AG04449 (cell line): ENCODE data around the gene PRPS2.

Source experiments
- CTCF ChIA-PET: fragments of 350-600 bp; formaldehyde crosslinking; extraction: SDS; loops from one replicate; lab custom pipeline; 2021; ENCODE audit warnings: antibody characterized with exemption; lab: Yijun Ruan, JAX
- POLR2A ChIA-PET: fragments of 400-600, 350-600 bp; formaldehyde crosslinking; extraction: SDS; loops from one replicate; lab custom pipeline; 2020; ENCODE audit warnings: antibody characterized with exemption, inconsistent platforms; lab: Yijun Ruan, JAX
- DNase-seq: peaks from one replicate; pipeline ENCODE4 v3.0.0-alpha.2; 2010; ENCODE audit warnings: low read depth, low spot score
- H3K4me3 ChIP-seq: 2 replicates; pipeline ENCODE4 v1.5.1; 2011; ENCODE audit warnings: low read depth, mild to moderate bottlenecking, control low read depth, low read length
- TF ChIP-seq, protein P1 (sequence below): IDR thresholded peaks from one replicate; pipeline ENCODE4 v1.5.1; 2011; ENCODE audit warnings: mild to moderate bottlenecking, moderate library complexity, low read length, control low read depth, inconsistent platforms; ENCODE audit not compliant: insufficient read depth; ENCODE audit errors: missing control alignments

Gene PRPS2

DNA sequence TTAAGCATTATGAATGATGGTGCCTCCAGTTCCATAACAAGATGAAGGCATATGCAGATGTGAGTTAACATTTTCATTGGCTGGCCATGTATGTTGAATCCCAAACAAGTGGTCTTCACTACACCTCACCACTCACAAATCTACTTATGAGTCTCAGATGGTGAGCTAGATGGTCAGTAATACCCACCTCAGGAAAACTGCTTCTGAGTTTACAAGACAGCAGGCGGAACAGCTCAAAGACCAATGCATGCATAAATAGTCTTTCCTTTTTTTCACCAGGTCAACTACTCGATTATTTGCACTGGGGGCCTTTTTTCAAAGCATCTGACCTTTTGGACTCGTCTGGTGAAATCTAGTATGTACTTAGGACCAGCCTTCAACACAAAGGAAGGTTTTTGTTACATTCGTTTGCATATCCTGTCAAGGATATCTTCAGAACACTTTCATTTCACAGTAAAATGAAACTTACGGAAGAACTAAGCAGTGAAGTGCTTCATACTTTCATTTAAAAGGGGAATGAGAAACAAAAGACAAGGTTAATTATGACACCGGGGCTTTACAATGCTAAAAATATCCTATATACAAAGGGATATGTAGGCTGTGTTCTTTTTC is 52.6 kb downstream of the PRPS2 start:
- DNase-seq: no peak
- POLR2A ChIA-PET: no interaction called here
- no peak overlapping the region for H3K4me3 ChIP-seq
- CTCF ChIA-PET: no interaction called here
- TF ChIP-seq, protein P1, sequence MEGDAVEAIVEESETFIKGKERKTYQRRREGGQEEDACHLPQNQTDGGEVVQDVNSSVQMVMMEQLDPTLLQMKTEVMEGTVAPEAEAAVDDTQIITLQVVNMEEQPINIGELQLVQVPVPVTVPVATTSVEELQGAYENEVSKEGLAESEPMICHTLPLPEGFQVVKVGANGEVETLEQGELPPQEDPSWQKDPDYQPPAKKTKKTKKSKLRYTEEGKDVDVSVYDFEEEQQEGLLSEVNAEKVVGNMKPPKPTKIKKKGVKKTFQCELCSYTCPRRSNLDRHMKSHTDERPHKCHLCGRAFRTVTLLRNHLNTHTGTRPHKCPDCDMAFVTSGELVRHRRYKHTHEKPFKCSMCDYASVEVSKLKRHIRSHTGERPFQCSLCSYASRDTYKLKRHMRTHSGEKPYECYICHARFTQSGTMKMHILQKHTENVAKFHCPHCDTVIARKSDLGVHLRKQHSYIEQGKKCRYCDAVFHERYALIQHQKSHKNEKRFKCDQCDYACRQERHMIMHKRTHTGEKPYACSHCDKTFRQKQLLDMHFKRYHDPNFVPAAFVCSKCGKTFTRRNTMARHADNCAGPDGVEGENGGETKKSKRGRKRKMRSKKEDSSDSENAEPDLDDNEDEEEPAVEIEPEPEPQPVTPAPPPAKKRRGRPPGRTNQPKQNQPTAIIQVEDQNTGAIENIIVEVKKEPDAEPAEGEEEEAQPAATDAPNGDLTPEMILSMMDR: no peak

DNA sequence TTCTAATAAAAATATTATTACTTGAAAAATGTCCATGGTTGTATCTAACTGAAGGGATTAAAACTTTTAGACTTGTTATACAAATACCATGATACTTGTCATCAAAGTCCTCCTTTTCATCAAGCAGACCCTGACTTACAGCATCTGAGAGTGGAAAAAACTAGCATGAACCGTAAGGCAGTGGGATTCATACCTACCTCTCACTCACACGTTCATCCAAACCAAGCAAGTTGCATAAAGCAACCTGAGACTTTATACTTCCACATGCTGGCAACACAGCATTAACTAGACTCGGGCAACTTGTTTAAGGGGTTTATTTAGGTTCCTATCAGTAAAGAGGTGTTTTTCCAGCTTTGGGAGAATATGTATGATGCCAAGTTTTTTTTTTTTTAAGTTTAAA is 53.1 kb downstream of the PRPS2 start:
- ChIA-PET CTCF (no interaction called here), POLR2A (no interaction called here)
- no peak for DNase-seq
- TF ChIP-seq, protein P1: no peak
- H3K4me3 ChIP-seq: no peak overlapping the region

DNA sequence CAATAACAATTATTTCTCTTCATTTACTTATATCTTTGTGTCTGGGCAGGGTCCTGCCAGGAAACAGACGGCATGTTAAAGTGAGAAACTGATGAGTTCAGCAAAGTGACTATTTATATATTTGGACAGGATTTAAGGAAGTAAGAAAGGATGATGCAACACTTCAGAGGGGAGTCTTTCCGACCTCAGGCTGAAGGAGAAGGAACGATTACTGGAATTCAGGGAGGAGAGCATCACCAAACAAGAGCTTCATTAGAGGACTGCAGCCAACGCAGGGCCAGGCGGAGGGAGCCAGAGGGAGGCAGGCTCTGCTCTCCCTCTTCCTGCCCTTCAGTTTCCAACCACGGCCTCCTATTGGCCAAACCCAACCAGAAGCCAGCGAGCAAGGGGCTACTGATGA is 74.1 kb downstream of the PRPS2 start:
- POLR2A ChIA-PET: no interaction called here
- TF ChIP-seq, protein P1: no peak
- CTCF ChIA-PET: no interaction called here

DNA sequence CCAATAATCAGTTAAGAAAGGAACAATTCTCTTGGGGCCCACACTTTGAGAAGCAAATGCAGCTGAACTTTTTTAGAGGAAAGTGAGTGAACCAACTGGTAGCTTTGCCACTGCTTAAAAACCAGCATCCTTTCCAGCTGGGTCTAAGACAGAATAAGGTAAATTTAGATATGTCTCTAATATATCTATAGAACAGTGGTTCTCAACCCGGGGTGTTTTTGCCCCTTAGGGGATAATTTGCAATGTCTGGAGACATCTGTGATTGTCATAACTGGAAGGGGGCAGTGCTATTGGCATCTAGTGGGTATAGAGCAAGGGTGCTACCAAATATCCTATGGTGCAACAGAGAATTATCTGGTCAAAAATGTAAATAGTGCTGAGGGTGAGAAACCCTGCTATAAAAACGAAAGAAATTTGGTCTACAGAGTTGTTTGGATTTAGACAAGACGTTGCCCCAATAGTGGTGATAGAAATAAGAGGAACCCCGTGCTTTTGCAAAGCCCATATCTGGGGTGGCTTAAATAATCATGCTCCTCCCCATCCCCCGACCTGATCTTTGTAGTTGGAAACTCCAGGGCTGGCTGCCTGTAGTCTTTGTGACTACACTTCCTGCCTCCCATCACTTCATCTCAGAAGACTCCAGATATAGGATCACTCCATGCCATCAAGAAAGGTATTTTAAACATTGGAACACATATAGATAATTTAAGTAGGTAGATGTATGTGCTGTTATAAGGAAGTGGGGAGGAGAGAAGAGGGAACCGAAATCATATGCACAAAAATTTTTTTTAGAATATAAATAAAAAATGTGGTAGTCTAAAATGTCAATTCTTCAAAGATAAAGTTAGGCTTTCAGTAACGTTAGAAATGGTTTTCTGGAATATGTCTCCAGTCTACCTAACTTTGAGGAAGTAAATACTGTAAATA is 75.5 kb downstream of the PRPS2 start, which contains the start of gene TLR7:
TSS of gene TLR7 (plus strand) at position 622 of the 927 bp plus-strand sequence. CDS start 507 bp downstream, outside the sequence.
- POLR2A ChIA-PET: no interaction called here
- no peak for DNase-seq
- CTCF ChIA-PET: no interaction called here
- TF ChIP-seq, protein P1: no peak
- H3K4me3 ChIP-seq: no peak within 1 kb of the TSS

More for the DNA sequence above, 74.1 kb downstream of the PRPS2 start:
- no peak for DNase-seq
- no peak overlapping the region for H3K4me3 ChIP-seq

DNA sequence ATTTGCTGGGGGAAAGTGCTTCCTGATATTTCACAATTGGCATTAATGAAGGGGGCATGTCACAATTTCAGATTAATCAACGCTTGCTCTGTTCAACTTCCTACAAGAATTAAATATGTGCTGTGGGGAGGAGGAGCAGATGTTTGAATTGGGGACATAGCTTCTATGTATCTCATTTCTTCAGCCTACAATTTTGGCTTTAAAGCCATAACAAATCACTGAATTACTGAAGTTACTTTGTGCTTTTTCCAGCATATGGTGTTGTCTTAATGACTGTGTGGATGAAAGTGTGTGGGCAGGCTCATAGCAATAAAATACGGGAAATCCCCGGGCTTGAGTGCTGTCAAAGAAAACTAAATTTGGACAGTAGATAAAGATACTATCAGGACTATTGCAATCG is 76.5 kb downstream of the PRPS2 start:
- ChIA-PET CTCF (no interaction called here), POLR2A (no interaction called here)
- no peak overlapping the region for H3K4me3 ChIP-seq
- DNase-seq: no peak
- TF ChIP-seq, protein P1: no peak

DNA sequence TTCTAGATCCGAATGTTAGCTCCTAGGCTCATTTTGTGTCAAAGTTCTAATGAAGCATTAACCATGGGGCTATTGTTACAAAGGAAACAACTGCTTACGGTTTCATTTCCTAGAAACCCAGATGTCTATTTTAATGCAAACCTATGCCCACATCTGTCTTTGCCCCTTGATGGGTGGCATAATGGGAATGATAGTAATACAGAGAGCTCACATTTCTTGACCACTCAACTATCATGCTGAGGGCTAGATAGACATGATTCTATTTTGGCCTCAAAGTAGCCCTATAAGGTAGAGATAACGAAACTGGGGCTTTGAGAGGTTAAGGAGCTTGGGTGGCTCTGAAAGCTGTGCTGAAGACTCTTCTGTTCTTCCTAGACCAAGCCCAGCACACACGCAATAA is 77.5 kb downstream of the PRPS2 start:
- H3K4me3 ChIP-seq: no peak overlapping the region
- ChIA-PET CTCF (no interaction called here), POLR2A (no interaction called here)
- TF ChIP-seq, protein P1: no peak
- DNase-seq: no peak
